NCI-H748 (cell line): Measurements from ENCODE around the gene GOSR1.
A peak's percentile ranks its signal among the peaks of the same experiment; 100 is the strongest.
"Not testable (repeated sequence)": the region's sequence is repeated elsewhere in the genome, so short reads cannot be mapped to it uniquely, and the experiment has no call there.

Source experiments
- DNase-seq: peaks from one replicate; lab custom pipeline; 2025; ENCODE audit not compliant: unreplicated experiment; lab: John Stamatoyannopoulos, UW

Gene GOSR1

DNA sequence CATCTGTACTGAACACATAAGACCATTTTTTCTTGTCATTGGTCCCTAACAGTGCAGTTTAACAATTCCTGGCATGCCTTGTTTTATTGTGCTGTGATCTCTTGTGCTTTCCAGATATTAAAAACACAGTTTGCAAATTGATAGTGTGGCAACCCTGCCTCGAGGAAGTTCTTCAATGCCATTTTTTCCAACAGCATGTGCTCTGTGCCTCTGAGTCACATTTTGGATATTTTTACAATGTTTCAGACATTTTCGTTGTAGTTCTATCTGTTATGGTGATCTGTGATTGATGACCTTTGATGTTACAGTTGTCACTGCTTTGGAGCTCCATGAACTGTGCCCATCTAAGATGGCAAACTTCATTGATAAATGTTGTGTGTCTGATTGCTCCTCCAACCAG, 66.2 kb downstream of the GOSR1 start:
- no peak for DNase-seq

DNA sequence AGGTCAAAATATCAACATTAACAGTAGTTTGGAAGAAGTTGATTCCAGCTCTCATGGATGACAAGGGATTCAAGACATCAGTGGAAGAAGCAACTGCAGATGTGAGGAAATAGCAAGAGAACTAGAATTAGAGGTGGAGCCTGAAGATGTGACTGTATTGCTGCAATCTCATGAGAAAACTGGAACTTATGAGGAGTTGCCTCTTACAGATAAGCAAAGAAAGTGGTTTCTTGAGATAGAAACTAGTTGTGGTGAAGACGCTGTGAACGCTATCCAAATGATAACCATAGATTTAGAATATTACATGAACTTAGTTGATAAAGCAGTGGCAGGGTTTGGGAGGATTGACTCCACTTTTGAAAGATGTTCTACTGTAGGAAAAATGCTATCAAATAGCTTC, 67.8 kb downstream of the GOSR1 start:
- DNase-seq = no peak

DNA sequence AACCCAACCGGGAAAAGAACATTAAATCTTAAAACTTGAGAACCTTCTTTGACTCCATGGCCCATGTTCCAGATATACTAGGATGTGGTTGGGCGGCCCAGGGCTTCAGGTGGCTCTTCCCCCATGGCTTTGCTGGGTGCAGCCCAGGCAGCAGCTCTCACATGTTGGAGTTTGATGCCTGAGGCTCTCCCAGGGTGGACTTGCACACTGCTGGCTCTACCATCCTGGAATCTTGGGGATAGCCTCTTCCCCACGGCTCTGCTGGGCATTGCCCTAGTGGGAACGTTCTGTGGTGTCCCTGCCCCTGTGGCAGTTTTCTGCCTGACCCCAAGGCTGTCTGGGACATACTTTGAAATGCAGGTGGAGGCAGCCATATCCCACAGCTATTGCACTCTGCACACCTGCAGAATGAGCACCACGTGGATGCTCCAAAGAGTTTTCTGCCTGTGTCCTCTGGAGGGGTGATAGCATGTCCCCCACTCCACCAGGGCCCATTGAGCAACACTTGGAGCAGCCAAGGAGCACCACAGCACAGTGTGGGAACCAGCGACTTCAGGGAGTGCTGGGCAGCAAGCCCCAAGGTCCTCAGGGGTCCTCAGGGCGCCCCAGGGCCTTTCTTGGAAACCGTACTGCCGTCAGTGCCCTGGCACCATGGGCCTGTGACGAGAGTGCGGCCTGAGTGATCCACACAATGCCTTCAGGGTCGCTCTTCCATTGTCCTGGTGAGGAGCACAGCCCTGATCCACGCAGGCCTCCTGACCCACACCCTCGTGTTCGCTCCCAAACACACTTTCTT, 70.8 kb downstream of the GOSR1 start:
- DNase-seq = no peak

DNA sequence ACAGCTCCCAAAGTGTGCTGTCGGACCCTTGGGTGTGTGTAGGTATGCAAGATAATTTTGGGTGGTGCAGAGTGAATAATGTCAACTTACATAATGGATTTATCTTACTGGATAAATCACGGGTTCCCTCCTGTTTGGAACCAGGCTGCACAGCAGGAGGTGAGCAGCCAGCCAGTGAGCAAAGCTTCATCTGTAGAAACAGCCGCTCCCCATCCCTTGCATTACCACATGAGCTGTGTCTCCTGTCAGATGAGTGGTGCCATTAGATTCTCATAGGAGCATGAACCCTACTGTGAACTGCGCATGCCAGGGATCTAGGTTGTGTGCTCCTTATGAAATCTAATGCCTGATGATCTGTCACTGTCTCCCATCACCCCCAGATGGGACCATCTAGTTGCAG, 72.0 kb downstream of the GOSR1 start:
- DNase-seq = not testable (repeated sequence)

DNA sequence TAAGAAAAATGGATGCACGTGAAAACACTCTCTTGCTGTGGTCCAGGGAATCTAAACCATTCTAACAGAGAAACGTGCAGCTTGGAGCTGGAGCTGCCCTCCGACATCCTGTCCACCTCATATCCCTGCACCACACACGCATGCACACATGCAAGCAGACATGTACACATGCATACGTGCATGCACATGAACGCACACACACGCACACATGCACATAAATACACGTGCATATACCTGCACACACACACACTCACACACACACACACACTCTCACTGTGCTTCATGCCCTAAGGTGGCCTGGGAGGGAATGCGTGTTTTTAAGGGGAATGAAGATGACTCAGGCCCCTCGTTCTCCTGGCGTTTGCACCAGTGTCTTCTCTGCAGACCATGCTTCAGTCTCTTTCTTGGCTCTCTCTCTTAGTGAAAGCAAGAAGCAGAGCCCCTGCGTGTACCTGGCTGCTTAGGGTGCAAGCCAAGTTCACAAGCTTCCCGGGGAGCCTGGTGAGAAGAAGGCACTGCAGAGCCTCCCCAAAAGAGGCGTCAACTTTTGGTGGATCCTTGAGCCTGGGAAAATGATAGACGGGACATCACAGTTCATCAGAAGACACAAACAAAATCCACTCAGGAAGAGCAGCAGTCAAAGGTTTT, 72.8 kb downstream of the GOSR1 start:
- no peak for DNase-seq

DNA sequence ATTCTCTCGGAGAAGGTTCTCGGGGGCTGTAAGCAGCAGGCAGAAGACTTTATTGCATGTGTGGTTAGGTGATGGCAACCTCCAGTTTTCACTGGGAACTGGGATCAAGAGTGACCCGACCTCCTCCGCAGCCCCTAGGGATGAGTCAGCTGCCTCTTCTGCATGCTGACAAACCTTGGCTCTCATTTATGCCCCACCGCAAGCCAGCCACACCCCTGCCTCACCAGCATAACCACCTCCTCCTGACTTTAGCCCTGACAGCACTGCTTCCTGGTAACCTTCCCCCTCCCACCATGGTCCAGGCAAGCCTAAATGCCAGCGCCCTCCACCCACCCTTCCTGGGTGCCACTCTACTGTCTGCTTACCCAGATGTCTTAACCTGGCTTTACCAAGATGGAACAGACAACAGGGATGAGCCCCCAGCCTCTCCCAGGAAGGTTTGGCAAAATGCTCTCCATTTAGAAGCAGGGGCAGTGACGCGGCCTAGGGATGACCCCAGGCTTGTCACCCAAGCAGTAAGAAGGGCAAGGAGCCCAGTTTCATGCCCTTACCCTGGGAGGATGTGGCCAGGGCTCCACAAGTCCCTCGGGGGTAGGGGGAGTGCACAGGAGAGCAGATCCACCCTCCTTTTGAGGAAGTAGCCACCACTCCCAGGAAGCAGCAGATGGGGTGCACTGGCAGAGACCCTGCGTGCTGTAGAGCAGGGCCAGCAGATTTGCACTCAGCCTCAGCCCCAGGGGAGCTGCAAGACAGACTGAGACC, 73.5 kb downstream of the GOSR1 start:
- DNase-seq = no peak

DNA sequence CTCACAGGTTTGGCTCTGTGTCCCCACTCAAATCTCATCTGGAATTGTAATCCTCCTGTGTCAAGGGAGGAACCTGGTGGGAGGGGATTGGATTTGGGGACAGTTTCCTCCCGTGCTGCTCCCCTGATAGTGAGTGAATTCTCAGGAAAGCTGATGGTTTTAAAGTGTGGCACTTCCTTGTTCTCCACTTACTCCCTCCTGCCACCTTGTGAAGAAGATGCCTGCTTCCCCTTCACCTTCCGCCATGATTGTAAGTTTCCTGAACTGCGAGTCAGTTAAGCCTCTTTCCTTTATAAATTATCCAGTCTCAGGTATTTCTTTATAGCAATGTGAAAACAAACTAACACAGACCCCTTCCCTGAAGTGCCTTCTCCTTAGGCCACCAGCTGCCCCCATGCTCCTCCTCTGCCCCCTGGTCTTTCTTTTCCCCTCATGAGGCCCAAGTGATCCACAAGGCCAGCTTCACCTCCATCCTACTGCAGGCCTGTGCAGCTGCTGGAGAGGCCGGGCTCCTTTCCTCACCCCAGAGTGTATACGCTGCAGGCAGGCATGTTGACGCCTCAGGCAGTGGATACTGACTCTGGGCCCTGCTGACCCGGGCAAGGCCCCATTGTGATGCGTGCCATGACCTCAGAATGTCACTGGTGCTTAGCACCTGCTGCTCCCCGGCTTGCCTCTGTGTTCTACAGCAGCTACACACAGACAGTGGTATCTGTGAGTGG, 74.2 kb downstream of the GOSR1 start:
- DNase-seq = not testable (repeated sequence)

DNA sequence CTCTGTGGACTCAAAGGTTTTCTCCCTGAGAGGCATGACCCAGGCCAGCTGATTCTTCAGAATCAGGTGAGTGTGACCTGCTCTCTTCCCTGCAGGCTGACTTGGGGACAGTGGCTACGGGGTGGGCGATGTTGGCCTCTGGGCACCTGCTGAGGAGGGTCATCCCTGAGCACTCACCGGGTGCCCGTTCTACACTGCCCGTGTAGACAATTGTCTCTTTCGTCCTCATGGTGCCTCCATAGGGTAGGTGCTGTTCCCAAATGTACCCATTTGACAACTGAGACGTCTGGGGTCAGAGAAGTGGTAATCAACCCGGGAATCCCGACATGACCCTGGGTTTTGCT, 74.8 kb downstream of the GOSR1 start:
- DNase-seq = no peak

DNA sequence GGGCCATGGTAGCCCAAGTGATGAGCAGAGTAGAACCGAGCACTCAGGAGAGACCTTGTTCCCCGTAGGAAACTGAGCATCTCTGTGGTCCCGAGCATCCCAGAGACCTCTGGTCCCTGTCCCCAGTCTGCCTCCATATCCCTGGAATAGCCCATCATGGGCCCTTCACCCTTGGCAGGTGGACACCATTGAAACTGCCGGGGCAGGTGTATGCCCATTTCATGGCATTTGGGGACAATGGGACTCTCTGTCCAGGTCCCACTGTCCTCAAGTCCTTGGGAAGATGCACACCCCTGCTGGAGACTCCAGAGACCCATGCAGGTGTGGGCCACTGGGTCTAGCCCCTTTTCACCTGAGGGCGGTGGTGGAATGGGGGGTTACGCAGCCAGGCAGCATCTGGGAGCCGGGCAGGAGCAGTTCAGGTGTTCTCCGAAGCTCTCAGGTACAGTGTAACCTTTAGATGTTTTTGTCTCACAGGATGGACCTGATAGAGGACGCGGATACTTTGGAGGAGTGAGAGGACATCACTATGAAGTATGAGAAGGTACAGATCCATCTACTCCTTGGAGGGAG, 75.9 kb downstream of the GOSR1 start:
- no peak for DNase-seq

DNA sequence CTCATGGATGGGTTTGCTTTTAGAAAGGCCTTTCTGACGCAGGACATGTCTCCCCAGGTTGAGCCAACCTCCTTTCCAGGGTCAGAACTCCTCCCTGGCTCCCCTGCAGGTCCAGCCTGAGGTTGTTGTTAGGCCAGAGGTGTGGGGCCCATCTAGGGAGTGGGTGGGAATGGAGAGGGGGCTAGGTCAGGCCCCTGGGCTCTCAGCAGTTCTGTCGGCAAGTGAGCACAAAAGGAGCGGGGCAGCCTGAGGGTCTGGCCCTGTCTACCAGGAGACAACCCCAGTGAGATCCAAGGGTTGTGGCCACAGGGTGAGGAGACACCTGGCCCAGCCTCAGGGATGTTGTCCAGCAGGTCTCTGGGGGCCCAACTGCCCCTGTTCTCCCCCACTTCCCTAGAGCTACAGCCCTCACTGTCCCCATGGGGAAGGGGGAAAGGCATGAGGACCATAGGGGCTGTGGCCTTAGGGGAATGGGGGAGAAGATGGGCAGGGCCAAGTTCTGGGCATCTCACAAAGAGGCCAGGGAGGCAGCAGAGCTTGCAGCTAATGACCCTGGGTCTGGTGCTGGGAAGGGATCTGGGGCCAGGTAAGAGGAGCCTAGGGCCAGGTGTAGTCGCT, 76.7 kb downstream of the GOSR1 start:
- not testable (repeated sequence) for DNase-seq

DNA sequence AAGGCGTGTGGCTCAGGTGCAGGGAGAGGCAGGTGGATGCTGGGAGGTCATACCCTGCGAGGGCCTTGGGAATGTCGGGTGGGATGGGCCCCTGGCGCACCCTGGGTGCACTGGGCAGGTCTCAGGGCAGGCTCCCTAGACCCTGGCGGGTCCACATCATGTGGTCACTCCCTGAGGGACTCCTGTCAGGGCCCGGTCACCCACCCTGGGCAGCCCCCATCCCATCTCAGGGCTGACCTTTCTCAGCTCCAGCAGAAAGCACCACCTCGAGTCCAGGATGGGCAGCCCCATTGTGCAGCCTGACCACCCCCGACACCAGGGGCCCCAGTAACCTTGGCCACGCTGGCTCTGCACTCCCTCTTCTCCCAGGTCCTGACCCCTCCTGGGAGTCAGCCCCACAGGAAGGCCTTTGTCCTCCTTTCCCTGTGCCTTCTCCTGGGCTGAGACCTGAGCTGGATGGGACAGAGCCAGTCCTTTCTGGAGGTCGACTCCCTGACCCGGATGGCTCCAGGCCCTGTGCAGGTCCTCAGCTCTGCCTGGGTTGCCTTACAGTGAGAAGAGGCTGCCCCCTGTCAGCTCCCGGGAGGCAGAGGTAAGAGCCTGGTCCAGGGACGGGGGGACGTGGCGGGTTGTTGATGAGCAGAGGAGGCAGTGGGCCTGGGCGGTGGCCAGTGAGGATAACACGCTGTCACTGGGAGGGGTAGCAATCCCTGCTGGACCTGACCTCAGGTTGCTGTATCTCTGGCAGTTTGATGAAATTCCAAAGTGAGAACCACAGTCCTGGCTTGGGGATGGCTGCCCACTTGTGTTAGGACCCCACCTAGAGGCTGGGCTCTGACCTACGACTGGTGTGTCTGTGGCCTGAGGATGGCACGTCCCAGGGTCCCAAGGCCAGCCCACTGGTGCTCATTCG, 77.9 kb downstream of the GOSR1 start:
- DNase-seq = peak; percentile 23

DNA sequence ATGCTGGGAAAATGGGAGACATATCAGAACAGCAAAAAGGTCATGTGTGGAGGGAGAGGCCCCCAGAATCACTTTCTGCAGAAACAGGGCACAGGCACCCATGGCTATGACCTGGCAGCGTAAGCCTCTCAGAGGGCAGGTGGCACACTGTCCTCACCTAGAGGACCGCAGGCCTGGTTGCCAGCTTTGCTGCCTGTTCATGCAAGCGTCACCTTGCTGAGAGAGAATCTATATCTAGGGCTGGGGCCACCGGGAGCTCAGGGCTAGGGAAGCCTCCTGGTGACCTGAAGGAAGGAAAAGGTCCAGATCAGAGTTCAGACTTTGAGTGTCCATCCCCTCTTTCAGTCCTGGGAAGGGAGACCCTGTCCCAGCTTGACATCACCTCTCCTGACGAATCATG, 78.7 kb downstream of the GOSR1 start:
- no peak for DNase-seq

DNA sequence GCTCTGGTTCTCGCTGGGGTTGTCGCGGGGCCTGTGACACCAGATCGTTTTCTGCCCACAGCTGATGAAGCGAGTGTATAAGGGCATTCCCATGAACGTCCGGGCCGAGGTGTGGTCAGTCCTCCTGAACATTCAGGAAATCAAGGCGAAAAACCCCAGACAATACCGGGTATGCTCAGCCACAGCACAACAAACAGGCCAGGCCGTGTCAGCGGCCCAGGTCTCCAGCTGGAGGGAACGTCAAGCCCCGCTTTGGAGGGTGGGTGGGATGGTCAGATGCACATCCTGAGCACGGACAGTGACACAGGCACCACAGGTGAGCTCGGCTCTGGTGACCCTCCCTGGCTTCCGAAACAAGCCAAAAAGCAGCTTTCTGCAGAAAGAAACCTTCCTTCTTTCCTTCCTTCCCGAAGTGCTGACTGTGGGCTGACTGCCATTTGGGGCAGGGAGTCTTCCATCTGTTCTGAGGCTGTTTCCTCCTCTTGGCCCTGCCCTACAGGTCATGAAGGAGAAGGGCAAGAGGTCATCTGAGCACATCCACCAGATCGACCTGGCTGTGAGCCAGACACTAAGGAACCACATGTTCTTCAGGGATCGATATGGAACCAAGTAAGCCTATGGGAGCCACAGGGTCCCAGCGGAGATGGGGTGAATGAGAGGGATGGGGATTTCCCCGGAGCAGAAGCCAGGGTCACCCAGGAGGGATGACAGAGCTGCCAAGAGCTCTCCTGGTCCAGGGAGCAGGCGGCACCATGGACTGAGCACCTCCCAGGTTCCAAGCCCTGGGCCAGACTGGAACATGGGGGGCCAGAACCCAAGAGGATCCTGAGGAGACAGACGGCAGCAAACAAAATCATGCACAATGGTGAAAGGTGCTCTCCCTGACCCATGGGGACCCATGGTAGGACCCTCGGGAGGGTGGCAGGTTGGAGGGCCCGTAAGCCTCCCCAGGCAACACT, 79.4 kb downstream of the GOSR1 start:
- no peak for DNase-seq

DNA sequence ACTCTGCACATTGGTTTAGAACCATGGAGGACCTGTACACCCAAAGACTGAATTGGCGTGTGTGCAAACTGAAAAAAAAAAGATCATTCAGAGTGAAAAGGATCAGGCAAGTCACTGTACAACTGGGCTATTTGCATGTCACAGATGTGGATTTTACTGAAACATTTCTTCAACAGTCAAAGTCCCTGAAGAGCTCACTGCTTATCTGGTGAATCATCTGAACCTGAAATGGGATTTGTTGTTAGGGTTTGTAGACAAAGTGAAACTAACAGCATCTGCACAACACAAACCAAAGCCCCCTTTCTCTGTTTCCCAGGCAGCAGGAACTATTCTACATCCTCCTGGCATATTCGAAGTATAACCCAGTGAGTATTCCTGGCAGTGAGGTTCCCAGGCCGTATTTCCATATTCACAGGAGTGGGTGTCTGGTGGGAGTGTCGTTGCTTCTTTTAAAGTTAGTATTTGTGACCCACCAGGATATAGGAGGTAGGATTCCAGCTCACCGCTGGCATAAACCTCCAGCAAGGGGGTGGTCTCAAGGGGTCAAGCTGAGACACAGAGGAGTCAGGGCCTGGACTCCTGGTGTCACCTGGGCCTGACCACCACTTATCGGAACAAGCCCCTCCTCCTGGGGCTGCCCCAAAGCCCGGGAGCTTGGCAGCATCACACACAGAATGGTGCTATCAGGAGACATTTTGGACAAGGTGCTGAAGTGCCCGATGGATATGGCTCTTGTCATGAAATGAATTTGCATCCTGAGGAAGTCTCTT, 80.9 kb downstream of the GOSR1 start:
- no peak for DNase-seq

DNA sequence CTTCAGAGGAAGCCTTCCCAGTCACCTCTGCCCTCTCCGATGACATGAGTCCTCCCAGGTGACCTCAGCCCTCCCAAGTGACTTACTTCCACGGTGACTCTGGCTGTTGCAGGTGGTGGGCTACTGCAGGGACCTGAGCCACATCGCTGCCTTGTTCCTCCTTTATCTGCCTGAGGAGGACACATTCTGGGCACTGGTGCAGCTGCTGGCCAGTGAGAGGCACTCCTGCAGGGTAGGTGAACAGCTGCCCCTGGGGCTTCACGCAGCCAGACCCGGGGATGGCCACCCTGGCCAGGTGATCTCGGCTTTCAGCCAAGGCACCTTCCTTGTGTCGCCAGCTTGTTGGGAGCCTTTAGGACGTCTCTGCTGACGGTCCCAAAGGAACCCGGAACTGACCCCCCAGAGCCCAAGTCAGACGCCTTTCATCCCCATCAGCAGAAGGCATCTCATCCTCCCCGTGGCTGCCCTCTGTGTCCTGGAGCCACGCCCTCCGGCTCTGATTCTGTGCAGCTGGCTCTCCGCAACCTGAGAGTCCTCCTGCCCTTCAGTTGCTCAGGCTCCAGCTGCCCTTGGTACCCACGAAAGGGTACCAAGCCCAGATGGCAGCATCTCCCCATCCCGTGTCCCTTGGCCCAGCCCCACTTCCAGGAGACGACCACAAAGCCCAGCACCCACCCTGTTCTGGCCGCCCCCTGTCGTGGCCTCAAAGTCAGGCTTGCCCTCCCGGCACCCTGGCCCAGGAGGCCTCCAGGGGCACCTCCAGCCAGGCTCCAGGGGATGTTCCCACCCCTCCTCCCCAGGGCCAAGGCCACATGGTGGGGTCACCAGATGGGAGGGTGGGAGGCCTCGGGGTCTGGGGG, 81.7 kb downstream of the GOSR1 start:
- DNase-seq = no peak

DNA sequence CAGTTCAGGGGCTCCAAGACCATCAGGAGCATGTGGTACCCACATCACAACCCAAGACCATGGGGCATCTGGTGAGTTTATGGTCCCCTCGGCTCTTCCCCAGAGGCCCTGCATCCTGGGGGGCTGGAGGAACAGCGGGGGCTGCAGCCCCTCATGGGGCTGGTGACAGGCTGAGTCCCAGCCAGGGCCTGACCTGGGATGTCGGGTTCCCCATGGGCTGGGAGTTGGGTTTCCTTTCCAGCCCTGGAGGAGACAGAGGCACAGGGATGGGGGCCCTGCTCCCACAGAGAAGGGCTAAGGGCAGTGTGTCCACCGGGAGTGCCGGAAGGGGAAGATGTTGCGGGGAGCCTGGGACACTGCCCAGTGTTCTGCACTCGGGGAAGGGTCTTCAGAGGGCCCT, 82.4 kb downstream of the GOSR1 start:
- no peak for DNase-seq
